ENCODE results near the gene NTN1.

The NTN1 gene

GRCh38 chr17:9074131-9074530 lies 52.8 kb downstream of the NTN1 start:
- Histone ChIP-seq H2AFZ (ENCODE audit: low read length) (no peak overlapping the region), H3K9me2 (ENCODE audit: low read depth, low read length) (no peaks in the 10 kb centered on the region), H3K4me1 (ENCODE audit: insufficient read depth, low read length, severe bottlenecking) (no peaks in the 10 kb centered on the region), H3F3A (ENCODE audit: insufficient read depth, low read length) (no peaks in the 10 kb centered on the region), H3K4me2 (ENCODE audit: low read length) (no peak overlapping the region), H3K36me3 (ENCODE audit: insufficient read depth, low read length) (no peaks in the 10 kb centered on the region), H3K9me3 (ENCODE audit: low read length) (no peaks in the 10 kb centered on the region), H4K20me1 (ENCODE audit: insufficient read depth, low read length) (no peaks in the 10 kb centered on the region), H3K79me2 (ENCODE audit: insufficient read depth, low read length) (no peaks in the 10 kb centered on the region), H3K27me3 (ENCODE audit: insufficient read depth, low read length) (no peaks in the 10 kb centered on the region), H3K9ac (ENCODE audit: low read length) (no peak overlapping the region), H3K4me3 (ENCODE audit: low read depth, low read length, poor library complexity, severe bottlenecking) (no peak overlapping the region), H3K27ac (ENCODE audit: low read depth, low read length, poor library complexity, severe bottlenecking) (no peak overlapping the region)
- TF ChIP-seq CTCF (IDR thresholded peaks at IDR 0.05; ENCODE audit: low read length) (no peak), EZH2 (IDR thresholded peaks at IDR 0.05; ENCODE audit: borderline replicate concordance, low read length) (no peak)

- Histone ChIP-seq H3K4me3 (ENCODE audit: low read depth, low read length, poor library complexity, severe bottlenecking) (no peak overlapping the region), H3K9me2 (ENCODE audit: low read depth, low read length) (no peaks in the 10 kb centered on the region), H3K9me3 (ENCODE audit: low read length) (no peaks in the 10 kb centered on the region), H2AFZ (ENCODE audit: low read length) (no peak overlapping the region), H3K27ac (ENCODE audit: low read depth, low read length, poor library complexity, severe bottlenecking) (no peak overlapping the region), H3K36me3 (ENCODE audit: insufficient read depth, low read length) (no peaks in the 10 kb centered on the region), H3K4me1 (ENCODE audit: insufficient read depth, low read length, severe bottlenecking) (no peaks in the 10 kb centered on the region), H3K27me3 (ENCODE audit: insufficient read depth, low read length) (no peaks in the 10 kb centered on the region; the same call in 1 of the 2 replicates), H3K79me2 (ENCODE audit: insufficient read depth, low read length) (no peaks in the 10 kb centered on the region), H3F3A (ENCODE audit: insufficient read depth, low read length) (no peaks in the 10 kb centered on the region), H3K9ac (ENCODE audit: low read length) (no peak overlapping the region), H3K4me2 (ENCODE audit: low read length) (no peak overlapping the region), H4K20me1 (ENCODE audit: insufficient read depth, low read length) (no peaks in the 10 kb centered on the region)
- TF ChIP-seq EZH2 (IDR thresholded peaks at IDR 0.05; ENCODE audit: borderline replicate concordance, low read length) (no peak), CTCF (IDR thresholded peaks at IDR 0.05; ENCODE audit: low read length) (no peak)
Measured at GRCh38 chr17:9079461-9080103, 58.3 kb downstream of the NTN1 start.

DNA sequence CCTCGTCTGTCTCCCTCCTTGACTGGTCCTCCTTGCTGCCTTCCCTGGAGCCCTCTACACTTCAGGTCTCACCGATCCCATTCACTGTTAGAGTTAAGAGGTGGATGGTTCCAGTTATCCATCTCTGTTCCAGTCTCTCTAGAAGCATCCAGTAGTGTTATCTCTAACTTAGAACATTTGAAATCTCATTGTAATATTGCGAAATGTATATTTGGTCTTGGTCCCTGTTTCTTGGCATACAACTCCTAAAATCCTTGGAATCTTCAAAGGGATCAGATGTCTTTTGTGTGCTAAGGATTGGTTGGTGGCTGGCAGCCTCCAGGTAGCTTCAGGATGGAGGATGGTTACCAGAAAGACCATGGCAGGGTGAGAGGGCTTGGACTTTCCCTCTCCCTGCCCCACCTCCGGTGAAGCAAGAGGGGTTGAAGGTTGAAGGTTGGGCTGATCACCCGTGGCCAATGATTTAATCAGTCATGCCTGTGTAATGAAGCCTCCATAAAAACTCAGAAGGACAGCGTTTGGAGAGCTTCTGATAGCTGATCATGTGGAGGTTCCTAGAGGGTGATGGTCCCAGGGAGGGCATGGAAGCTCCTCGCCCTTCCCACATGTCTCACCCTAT lies 59.1 kb downstream of the NTN1 start:
- no peak overlapping the region for H3K27ac ChIP-seq (ENCODE audit: low read depth, low read length, poor library complexity, severe bottlenecking)

More for the DNA sequence above, 59.1 kb downstream of the NTN1 start:
- Histone ChIP-seq H4K20me1 (ENCODE audit: insufficient read depth, low read length) (no peaks in the 10 kb centered on the region), H3K4me2 (ENCODE audit: low read length) (no peak overlapping the region), H3K9me3 (ENCODE audit: low read length) (no peaks in the 10 kb centered on the region), H2AFZ (ENCODE audit: low read length) (no peak overlapping the region), H3K4me3 (ENCODE audit: low read depth, low read length, poor library complexity, severe bottlenecking) (no peak overlapping the region), H3K36me3 (ENCODE audit: insufficient read depth, low read length) (no peaks in the 10 kb centered on the region), H3K27me3 (ENCODE audit: insufficient read depth, low read length) (no peaks in the 10 kb centered on the region; the same call in 1 of the 2 replicates), H3K9me2 (ENCODE audit: low read depth, low read length) (no peaks in the 10 kb centered on the region), H3K9ac (ENCODE audit: low read length) (no peak overlapping the region), H3K79me2 (ENCODE audit: insufficient read depth, low read length) (no peaks in the 10 kb centered on the region), H3F3A (ENCODE audit: insufficient read depth, low read length) (no peaks in the 10 kb centered on the region), H3K4me1 (ENCODE audit: insufficient read depth, low read length, severe bottlenecking) (no peaks in the 10 kb centered on the region)
- TF ChIP-seq EZH2 (IDR thresholded peaks at IDR 0.05; ENCODE audit: borderline replicate concordance, low read length) (no peak), CTCF (IDR thresholded peaks at IDR 0.05; ENCODE audit: low read length) (no peak)

All from OCI-LY1 (cell line).